ENCODE measurements around the gene UBE2V1.

DNA sequence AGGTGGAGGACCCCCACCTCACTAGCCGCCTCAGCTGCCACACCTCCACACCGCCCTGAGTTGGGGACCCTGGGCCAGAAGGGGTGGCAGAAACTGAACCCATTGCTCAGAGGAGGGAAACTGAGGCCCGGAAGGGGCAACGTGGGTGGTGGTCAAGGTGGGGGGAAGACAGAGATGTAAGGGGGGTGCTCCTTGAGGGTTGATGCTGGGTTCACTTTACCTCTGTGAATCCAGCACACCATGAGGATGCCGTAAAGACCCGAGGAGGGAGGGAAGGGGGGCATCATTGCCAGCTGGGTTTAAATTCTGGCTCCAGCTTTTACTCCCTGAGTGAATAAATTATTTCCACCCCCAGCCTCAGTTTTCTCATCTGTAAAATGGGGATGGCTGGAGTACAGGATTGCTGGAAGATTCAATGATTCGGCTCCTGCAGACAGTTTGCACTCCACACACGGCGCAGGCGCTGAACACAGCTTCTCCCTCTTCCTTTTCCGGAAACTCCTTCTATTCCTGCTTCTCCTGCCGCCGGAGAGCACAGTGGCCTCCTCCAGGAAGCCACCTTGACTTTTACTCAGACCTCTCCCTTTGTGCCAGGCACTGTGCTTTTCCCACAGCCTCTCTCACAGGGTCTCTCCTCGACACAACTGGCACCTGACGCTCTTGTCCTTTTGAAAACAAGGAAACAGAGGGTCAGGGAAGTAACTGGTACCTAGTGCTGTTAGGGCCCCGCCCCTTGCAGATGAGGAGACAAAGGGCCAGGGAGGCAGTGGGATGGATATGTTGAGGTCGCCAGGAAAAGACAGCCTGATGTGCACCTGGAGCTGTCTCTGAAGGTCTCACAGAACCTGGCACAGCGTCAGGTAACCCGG lies 59.4 kb downstream of the UBE2V1 start:
- TF ChIP-seq, protein P1, sequence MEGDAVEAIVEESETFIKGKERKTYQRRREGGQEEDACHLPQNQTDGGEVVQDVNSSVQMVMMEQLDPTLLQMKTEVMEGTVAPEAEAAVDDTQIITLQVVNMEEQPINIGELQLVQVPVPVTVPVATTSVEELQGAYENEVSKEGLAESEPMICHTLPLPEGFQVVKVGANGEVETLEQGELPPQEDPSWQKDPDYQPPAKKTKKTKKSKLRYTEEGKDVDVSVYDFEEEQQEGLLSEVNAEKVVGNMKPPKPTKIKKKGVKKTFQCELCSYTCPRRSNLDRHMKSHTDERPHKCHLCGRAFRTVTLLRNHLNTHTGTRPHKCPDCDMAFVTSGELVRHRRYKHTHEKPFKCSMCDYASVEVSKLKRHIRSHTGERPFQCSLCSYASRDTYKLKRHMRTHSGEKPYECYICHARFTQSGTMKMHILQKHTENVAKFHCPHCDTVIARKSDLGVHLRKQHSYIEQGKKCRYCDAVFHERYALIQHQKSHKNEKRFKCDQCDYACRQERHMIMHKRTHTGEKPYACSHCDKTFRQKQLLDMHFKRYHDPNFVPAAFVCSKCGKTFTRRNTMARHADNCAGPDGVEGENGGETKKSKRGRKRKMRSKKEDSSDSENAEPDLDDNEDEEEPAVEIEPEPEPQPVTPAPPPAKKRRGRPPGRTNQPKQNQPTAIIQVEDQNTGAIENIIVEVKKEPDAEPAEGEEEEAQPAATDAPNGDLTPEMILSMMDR (IDR thresholded peaks at IDR 0.05), result no peak
- TF ChIP-seq POLR2A (IDR thresholded peaks at IDR 0.05) (no peak), POLR2AphosphoS5 (IDR thresholded peaks at IDR 0.05) (no peak)
